Stimulated activated CD4-positive, alpha-beta T cell treated with anti-CD3 and anti-CD28 coated beads, Interleukin-15, amount 100 ng/mL, for 24 hours (primary cell): ENCODE results near the gene CLTB.
"Not testable (repeated sequence)": the region's sequence is repeated elsewhere in the genome, so short reads cannot be mapped to it uniquely, and the experiment has no call there.

Experiments used
- DNase-seq: peaks from one replicate; pipeline ENCODE4 v3.0.0-alpha.2; 2020

Gene CLTB

GRCh38 chr5:176426876-176427275 lies 10.5 kb upstream of the CLTB start:
- no peak for DNase-seq

GRCh38 chr5:176425791-176426190 lies 9.5 kb upstream of the CLTB start:
- no peak for DNase-seq

- DNase-seq = no peak
These were observed 8.8 kb upstream of the CLTB start for GRCh38 chr5:176425138-176425537.

DNA sequence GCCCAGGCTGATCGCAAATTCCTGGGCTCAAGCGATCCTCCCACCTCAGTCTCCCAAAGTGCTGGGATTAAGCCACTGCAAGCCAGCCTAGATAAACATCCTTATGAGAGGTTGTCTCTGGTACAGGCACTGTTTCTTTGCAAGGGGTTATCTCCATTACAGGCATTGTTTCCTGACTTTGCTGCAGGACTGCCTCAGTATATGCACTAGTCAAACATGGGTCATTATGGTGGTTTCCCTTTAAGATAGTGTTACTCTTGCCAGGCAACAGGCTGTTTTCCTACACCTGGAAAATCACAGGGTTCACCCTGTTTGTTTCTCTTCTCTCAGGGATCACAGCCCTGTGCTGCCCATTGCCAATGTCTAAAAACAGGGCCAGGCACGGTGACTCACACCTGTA lies 7.8 kb upstream of the CLTB start:
- DNase-seq = no peak

DNA sequence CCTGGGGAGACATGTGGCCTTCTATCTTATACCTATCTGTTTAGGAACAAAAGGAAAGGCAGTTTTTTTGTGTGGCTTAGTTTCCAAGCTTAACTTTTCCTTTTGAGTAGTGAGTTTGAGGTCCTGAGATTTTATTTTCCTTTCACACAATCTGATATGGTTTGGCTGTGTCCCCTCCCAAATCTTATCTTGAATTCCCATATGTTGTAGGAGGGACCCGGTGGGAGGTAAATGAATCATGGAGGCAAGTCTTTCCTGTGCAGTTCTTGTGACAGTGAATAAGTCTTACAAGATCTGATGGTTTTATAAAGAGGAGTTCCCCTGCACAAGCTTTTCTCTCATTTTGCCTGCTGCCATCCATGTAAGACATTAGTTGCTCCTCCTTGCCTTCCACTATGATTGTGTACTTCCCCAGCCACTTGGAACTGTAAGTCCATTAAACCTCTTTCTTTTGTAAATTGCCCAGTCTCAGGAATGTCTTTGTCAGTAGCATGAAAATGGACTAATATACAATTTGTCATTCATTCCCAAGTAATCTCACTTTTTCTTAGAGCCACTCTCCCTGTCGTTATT lies 4.7 kb upstream of the CLTB start:
- no peak for DNase-seq

- no peak for DNase-seq
These were observed 3.7 kb upstream of the CLTB start for GRCh38 chr5:176420086-176420485.

DNA sequence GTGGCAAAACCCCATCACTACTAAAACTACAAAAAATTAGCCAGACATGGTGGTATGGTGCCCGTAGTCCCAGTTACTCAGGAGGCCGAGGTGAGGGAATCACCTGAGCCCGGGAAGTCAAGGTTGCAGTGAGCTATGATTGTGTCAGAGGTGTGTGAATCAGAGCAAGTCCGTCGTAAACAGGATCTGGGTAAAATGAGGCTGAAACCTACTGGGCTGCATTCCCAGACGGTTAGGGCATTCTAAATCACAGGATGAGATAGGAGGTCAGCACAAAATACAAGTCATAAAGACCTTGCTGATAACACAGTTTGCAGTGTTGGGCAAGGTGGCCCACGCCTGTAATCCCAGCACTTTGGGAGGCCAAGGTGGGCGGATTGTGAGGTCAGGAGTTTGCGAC lies 1.9 kb upstream of the CLTB start:
- DNase-seq = no peak

- no peak for DNase-seq
These were observed 626 bp upstream of the CLTB start for GRCh38 chr5:176416965-176417364.

DNA sequence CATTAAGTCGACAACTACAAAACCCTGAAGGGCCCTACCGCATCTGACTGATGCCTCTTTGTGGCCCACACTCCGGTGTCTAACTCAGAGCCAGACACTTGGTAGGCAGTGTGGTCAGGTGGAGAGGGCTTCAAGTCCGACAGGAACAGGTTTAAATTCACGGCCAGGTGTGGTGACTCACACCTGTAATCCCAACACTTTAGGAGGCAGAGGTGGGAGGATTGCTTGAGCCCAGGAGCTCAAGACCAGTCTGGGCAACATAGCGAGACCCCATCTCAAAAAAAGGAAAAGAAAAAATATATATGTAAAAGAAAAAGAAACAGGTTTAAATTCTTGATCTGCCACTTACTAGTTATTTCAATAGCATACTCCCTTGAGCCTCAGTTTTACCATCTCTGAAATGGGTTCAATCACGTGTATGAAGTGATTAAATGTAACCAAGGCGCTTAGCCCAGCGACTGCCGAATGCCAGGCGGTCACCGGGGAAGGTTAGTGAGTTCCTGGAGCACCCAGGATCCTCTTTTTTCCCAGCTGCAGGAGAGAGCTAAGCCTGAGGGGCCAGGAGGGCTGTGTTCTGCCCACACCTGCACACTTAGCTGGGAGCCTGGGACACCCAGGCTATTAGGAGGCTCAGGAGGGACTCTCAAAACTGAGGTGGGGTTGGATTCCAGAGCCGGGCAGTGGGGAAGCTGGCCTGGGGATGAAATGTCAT lies 943 bp downstream of the CLTB start:
- DNase-seq = no peak

- no peak for DNase-seq
These were observed 1.6 kb downstream of the CLTB start for GRCh38 chr5:176414704-176415103.

DNA sequence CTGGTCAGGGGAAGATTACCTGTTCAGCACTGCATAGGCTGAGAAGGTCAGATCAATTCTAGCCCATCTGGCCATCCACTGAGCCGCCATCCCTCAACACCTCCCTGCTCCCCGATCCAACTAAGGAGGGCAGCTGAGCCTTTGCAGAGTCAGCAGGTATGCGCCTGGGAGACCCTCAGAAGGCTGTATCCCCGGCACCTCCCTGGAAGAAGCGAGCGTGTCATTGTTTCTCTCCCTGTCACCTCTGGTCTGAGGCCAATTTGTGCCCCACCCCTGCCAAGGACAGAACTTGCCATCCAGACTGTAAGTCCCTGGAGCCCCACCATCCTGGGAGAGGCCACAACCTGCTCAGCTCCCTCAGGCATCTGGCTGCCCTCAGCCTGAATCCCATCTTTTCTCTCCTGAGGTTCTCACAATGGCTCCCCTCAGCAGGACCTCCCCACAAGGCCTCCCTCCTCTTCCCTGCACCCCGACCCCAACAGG lies 2.6 kb downstream of the CLTB start:
- DNase-seq = no peak

DNA sequence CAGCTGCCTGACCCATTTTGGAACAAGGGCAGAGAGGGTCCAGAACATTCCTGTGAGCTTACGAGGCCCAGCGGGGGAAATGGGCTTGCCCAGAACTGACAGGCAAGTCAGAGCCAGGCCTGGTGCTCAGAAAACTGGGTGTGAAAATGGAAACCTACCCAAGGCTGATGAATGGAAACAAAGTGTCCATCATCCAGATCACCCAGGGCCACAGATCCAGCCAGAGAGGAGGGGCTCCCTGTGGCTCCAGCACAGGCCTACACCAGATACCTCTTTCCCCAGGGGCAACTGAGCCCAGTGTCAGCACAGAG lies 3.1 kb downstream of the CLTB start:
- DNase-seq = no peak

GRCh38 chr5:176412517-176413254 lies 3.7 kb downstream of the CLTB start:
- DNase-seq = no peak

GRCh38 chr5:176410486-176411180 lies 5.7 kb downstream of the CLTB start:
- DNase-seq = no peak

- DNase-seq = no peak
These were observed 6.6 kb downstream of the CLTB start for GRCh38 chr5:176409765-176410164.

DNA sequence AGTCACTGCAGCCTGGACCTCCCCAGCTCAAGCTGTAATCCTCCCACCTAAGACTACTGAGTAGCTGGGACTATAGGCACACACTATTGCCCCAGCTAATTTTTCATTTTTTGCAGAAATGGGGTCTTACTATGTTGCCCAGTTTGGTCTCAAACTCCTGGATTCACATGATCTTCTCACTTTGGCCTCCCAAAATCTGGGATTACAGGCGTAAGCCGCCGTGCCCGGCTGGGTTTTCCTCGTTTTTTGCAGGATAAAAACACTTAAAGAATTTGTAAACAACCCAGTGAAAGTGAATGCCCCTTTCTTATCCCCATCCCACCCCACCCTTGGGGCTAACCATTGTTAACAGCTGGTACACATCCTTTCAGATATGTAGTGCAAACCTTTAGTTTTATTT lies 7.7 kb downstream of the CLTB start:
- DNase-seq = no peak

- DNase-seq = not testable (repeated sequence)
These were observed 8.1 kb downstream of the CLTB start for GRCh38 chr5:176408252-176408573.

- DNase-seq = no peak
These were observed 8.7 kb downstream of the CLTB start for GRCh38 chr5:176407456-176408251.

DNA sequence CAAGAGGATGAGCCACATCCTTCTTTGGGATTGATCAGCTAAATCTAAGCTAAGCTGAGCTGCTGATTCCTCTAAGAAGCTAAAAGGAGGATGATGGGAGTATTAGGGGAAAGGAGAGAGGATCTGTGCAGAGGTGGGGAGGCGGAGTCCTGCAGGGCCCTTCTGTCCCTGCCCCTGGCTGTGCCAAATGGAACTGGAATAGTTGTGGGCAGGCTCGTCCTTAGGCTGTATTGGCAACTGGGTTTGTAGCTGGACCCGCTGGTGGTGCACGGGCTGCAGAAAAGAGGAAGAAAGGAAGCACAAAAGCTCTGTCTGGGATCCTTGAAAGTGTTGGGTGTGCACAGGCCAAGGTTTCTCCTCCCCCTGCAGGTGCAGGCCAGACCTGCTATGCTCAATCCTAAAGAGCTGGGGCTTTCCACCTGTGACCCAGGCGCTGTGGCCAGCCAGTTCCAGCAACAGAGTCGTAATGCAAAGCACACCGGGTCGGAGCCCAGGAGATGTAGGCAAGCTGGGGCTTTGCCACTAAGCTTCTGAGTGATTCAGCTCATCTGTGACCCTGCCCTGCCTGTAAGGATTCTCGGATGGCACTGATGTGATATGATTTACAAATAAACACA lies 9.8 kb downstream of the CLTB start:
- DNase-seq = no peak

DNA sequence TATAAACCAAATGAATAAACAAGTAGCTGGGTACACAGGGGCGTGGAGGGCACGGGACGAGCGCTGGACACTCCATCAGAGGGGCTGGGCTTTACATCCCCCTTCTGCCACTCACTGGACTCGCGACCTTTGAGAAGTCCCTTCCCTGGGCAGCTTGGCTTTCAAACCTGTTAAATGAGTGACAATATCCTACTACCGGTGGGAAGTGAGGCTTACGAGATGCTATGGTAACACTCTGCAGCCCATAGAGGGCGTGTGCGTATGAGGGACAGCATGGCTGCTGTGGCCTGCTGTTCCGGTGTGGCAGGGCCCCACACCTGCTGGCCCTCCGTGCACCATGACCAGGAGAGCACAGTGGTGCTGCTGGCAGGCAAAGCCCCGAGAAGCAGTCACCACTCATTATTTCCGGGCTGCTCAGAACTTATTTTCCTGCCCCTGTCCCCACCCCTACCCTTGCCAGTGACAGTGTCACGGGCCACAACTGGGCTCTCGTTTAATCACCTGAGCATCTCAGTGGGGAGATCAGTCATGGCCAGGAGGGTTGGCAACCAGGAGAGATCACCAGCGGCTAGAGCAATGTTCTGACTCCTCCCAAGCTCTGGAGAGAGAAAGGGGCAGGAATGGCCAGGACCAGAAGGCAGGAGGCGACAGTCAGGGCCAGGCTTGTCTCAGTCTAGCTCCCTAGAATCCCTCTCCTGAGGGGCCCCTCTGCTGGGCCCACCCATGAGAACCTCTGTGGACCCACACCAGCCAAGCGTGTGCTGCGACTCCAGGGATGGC lies 10.5 kb downstream of the CLTB start:
- DNase-seq = no peak

DNA sequence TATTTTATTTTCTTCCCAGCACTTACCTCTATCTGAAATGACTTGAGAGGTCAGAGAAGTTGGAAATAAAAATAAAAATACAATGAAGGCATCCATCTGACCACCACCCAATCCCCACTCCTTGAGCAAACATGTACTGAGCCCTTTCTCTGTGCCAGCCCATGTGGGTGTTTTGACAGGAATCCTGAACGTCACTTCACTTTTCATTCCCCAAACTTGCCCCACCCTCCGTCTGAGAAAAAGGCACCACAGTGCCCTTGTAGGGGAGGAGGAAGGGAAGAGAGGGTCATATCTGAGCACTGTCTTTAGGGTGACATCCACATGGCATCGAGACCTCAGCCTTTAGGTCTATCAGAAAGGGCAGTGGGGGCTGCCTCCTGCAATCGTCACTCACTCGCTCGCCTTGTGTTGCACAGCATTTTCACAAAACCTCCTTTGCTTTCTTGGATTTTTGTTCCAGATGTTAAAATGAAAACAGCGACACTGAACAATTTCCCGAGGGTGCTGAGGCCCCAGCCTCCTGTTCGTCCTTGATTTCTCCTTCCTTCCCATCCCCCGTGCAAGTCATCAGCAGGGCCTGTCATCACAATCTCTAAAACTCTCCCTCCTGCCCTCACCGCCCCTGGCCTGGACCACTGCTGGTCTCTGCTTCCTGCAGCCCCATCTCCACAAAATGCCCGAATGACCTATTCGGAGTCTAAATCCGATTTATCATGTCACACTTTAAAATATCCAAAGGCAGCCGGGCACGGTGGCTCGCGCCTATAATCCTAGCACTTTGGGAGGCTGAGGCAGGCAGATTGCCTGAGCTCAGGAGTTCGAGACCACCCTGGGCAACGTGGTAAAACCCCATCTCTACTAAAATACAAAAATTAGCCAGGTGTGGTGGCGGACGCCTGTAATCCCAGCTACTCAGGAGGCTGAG lies 14.8 kb downstream of the CLTB start:
- DNase-seq = no peak
